DMS79 treated with DMSO at 0.1 percent for 48 hours (cell line): ENCODE results near the gene PRKCZ.

Experiments
- DNase-seq: peaks from one replicate; lab custom pipeline; 2025; lab: John Stamatoyannopoulos, UW

The PRKCZ gene

DNA sequence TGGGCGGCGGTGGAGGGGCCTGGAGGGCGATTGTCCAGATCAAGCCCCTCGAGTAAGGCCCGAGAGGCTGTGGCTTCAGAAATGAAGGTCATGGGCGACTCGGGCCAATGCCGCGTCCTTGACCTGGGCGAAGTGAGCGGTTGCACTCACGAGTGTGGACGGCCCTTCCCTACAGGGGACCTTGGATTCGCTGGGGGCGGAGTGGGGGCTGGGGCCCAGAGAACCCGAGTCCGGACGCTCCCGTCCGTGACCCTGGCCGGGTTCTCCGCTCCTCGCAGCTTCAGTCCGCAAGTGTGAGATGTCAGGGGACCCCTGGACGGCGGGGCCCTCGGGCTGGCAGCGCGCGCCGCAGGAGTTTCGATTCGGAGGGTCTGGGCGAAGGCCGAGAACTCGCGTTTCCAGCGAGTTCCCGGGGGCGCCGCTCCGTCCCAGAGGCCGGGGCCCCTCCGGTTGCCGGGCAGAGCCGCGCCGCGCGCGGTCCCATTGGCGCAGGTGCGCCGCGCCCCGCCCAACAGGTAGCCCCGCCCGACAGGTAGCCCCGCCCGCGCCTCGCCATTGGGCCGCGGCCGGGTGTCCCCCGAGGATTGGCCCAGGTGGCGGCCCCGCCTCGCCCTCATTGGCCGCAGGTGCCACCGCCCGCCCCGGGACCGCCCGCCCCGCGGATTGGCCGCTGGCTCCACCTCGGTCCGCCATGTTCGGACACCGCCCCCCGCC, at the start of gene PRKCZ:
Gene PRKCZ (plus strand): TSS at position 694 of the 714 bp plus-strand sequence. CDS start 220 bp downstream, outside the sequence.
- peak; percentile 90 for DNase-seq

DNA sequence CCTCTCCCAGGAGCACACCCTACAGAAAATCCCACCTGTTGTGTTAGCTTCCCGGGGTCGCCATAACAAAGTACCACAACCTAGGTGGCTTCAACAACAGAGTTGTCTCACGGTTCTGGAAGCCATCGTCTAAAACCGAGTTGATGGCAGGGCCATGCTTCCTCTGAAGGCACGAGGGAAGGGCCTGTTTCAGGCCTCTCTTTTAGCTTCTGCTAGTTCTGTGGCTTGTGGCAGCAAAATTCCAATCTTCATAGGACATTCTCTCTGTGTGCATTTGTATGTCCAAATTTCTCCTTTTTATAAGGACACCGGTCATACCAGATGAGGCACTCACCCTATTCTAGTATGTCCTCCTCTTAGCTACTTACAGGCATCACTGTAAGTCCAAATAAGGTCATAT, 49.8 kb upstream of the PRKCZ start:
- no peak for DNase-seq

DNA sequence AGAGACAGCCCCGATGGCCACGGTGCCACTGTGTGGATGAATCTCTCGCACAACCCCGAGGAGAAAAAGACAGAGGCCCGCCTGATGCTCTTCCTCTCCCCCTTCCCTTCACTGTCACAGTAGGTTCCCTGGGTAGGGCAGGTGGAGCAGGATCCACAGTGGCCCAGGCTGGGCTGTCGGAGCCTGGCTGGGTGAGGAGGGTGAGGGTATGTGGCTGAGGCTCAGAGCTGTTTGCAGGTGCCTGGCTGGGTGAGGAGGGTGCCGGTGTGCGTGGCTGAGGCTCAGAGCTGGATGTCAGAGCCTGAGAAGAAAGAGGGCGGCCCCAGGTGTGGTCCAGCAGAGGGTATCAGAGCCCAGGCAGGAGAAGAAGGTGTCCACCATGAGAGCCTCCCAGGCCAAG, 49.4 kb upstream of the PRKCZ start:
- no peak for DNase-seq

DNA sequence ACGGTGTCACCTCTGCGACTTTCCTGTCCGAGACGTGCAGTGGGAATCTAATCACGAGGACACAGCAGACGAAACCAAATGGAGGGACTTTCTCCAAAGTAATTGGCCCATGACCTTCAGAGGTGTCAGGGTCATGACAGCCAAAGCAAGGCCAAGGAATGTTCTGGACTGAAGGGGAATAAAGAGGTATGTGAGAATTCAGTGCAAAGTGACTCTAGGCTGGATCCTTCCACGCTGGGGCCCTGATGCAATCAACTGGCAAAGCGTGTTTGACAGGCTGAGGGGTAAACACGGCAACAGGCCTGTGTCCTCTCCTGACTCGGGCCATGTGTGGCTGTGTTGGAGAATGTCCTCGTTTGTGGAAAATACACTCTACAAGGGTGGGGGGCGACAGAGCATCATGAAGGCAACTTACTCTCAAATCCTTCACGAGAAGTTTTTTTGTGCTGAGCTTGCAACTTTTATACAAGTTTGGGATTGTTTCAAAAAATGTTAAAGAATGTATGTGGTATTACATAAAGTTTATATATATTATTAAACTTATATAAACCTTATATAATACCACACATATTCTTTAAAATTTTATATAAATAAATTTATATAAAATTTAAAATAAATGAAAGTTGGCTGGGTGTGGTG, 48.3 kb upstream of the PRKCZ start:
- DNase-seq: no peak

DNA sequence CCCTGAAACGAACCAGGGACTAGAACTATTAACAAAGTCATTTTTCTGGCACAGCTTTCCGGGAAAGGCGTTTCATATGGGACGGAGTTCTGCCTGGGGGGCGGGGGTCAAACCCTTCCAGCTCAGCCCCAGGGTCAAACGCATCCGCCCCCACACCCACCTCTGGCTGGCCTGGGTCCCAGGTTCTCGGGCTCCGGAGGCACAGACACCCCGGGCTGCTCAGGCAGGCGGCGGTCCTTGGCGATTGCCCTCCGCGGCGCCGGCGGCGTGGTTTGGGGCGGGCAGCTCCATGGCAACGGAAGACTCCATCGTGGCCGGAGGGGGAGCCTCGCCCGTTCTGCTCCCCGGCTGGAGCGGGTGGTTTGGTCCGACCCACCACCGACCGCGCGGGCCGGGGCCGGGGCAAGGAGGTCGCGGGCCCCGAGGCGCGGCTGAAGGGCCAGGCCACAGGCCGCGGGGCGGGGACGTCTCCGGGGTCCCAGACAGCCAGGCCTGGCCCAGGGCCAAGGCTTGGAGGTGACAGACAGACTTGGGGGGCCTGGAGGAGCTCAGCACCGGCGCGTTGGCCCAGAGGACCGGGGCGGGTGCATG, 46.6 kb upstream of the PRKCZ start, which contains the start of gene CFAP74:
Gene CFAP74 (minus strand): TSS at position 246 of the 591 bp plus-strand sequence. CDS start 12,830 bp downstream, outside the sequence.
- peak; percentile 81 for DNase-seq

DNA sequence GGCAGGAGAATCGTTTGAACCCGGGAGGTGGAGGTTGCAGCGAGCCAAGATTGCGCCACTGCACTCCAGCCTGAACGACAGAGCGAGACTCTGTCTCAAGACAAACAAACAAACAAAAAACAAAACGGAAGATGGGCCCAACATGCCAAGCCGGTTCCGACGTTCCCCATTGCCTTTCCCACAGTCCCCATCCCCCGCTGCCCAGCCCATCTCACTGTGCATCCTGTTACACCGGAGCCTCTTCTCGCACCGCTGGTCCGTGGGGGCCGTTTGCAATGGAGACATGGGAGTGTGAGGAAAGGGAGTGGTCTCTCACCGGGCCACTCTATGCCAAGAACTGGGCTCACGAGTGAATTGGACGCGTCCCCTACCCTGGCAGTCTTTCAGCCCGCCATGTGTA, 45.4 kb upstream of the PRKCZ start:
- no peak for DNase-seq

DNA sequence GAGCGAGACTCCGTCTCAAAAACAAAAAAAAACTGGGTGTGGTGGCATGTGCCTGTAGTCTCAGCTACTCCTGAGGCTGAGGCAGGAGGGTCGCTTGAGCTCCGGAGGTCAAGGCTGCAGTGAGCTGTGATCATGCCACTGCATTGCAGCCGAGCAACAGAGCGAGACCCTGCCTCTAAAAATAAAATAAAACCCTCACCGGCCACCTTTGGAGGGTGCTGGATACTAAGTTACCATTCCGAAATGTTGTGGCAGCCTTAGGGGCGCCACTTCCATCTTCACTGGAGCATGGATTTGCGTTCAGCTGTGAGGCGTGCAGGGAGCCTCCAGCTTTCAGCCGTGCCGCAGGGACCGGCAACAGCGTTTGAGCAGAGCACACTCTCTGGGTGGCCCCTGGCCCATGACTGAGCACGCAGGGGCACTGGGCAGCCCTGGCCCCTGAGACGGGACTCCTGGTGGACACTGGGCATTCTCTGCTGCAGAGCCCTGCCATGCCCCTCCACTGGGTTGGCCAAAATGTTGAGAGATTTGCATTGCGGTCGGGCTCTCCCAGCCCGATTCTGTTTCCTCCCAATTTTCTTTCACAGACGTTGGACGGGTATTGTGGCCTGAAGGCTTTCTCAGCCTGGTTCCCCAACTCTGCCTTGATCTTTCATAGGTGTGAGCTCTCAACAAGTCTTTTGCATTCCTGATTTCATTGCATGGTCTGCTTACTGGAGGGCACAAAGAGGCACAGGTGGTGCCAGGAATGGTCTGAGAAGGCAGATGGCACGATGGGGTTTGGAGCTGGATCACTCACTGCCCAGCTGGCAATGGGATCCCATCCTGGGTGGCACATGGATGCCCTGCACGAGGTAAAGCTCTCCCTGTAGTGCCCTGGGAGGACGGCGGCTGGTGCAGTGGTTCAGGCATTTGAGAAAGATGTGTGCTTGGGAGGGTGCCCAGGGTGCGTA, 40.8 kb upstream of the PRKCZ start:
- peak; percentile 37 for DNase-seq

DNA sequence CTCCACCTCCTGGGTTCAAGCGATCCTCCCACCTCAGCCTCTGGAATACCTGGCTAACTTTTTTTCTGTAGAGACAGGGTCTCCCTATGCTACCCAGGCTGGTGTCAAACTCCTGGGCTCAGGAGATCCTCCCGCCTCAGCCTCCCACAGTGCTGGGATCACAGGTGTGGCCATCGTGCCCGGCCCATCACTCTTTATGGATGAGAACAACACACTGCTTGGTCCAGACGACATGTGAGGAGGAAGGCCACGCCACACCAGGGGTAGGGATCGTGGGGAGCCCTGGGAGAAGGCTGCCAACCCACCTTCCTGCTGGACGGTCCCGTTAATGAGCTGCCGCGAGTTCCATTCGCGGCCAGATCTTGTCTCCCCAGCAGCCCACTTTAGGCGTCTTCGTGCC, 36.0 kb upstream of the PRKCZ start:
- DNase-seq: no peak

DNA sequence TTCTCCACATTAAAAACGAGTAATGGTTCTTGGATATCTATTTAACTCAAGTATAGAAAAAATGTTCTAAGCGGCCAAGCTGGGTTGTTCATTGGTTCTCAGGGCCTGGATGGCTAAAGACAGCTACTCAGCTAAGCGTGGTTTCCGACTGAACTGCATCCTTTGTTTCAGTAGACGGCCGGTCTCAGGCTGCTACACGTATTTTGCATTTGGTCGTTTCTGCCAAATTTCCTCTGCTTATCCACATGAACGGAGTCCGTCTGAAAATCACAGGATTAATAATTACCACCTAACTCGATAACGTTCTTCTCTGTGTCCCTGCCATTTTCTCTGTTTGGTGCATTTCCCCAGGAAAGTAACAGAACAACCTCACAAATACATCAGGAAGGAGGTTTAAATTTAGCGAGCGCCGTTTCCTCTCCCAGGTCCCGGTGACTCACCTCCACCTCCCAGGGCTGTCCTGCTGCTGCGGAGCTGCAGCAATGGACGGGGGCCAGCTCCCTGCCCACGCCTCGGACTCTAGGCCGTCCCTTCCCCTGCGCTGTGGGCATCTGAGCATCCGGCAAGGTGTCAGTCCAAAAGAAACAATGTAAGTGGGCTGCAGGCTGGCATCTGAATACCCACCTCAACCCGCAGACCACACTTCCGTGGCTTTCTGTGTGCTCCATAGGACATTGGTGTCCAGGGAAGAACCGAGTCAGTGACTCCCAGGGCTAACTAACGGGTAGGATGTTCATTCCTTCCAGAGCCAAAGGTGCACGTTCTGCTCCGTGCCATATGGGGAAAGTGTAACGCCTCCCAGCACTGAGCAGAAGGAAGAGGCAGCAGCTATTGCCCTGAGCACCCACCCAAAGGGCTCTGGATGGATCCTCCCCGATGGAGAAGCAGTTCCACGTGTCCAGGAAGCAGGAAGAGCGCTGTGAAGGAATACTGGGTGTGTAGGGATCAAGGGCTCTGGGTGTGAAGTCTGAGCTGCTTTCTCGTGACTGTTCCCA, 35.2 kb upstream of the PRKCZ start:
- no peak for DNase-seq

DNA sequence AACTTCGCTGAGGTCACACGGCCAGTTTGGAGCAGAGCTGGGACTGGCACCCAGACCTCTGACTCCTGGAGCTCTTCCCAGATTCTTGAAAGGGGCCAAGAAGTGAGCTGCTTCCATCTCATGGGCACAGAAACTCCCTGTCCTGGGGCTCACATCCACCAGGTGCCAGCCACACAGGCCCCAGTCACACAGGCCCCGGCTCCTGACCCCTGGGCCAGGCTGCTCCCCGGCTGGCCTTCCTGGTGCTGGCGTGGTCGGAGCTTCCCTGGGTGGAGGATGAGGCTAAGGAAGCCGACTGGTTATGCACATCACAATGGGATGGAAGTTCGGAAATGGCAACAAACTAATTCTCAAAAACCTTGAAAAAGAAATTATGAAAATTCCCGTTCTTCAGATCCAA, 34.1 kb upstream of the PRKCZ start:
- DNase-seq: no peak

DNA sequence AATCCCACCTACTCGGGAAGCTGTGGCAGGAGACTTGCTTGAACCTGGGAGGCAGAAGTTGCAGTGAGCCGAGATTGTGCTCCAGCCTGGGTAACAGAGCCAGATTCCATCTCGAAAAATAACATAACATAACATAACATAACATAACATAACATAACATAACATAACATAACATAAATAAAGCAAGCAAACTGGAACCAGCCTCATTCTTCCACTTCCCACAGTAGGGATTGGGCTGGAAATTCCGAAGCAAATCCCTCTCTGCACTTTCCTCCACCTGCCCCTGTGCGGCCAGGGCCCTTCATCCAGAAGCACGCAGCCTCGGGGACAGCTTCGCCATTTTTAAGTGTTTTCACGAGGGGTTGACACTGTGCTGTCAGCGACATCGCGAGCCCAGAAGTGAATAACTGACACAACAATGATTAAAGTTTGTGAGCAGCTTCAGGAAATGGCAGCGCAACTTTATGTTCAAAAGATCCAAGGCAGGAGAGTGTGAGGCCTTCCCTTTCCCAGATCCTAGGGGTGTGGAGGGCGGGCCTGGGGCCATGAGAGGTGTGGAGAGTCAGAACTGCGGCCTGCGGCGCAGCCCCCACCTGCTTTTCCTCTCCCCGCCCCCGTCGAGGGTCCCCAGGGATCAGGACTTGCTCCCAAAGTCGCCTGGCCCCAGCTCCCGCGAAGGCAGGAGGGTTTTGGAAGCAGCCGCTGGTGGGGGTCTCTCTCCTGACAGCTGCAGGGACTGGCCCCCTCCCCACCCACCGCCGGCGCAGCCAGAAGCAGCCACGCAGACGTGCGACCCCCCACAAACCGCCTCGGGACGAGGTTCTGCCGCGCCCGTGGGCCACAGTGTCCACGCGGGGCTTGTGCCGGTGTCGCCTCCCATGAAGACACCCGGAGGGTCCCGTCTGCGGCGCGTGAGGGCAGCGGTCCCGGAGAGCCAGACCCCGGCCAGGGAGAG, 31.7 kb upstream of the PRKCZ start:
- no peak for DNase-seq

DNA sequence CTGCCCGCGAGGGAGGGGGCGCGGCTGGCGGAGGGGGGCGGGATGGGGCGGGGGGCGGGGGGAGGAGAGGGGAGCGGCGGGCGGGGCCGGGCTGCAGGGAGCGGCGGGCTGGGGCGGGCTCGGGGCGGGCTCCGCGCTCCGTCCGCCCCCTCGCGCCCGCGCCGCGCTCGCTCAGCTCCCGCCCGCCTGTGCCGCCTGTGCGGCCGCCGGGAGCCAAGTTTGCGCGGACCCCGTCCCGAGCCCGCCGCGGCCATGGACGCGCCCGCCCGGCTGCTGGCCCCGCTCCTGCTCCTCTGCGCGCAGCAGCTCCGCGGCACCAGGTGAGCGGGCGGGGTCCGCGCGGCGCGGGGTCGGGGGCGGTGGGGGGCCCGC, 31.1 kb upstream of the PRKCZ start, which contains the start of gene GABRD:
Gene GABRD (plus strand): TSS at position 174 of the 372 bp plus-strand sequence. CDS start 79 bp downstream, at position 253.
- no peak for DNase-seq

DNA sequence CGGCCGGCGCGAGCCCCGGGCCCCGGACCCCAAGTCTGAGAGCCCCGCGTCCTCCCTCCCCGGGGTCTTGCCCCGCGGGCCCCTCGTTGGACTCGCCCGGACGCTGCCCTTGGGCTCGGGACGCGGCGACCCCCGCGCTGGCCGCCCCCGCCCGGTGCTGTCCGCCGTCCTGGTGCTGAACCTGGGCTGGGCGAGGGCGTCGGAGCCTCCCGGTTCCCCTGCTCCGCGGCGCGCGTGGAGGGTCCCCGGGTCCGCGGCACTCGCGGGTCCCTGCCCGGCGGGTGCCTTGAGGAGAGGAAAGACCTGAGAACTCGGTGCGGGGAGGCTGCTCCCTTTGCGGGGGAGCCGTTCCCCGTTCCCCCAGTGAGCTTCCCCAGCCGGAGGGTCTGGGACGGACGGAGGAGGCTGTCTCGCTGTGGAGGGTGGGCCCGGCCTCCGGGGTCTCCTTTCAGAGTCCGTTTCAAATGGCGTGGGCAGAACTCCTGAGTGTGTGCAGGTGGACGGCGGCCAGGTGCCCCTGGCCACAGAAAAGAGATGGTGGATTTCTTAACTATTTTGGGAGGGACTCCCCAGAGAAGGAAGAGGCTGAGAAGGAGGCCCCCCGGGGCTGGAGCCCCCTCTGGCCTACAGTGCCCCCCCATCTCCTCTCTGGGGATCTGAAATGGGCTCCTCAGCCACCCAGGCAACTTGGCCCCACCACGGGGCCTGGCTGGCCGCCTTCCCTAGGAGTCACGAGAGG, 30.5 kb upstream of the PRKCZ start:
- no peak for DNase-seq

DNA sequence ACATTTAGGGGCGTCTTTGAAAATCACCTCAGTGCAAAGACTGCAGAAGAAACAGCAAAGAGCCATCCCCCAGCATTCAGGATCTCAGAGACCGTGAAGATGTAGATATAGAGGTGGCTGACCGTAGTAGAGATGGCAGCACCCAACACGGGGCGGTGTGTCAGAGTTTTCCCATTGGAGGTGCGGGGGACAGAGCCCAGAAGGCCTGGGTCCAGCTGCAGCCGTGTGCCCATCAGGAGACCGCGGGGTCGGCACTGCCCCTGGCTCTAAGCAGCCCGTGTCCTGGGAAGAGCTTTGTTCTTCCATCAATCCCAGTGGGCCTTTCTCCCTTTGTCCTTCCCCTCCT, 29.9 kb upstream of the PRKCZ start:
- no peak for DNase-seq

DNA sequence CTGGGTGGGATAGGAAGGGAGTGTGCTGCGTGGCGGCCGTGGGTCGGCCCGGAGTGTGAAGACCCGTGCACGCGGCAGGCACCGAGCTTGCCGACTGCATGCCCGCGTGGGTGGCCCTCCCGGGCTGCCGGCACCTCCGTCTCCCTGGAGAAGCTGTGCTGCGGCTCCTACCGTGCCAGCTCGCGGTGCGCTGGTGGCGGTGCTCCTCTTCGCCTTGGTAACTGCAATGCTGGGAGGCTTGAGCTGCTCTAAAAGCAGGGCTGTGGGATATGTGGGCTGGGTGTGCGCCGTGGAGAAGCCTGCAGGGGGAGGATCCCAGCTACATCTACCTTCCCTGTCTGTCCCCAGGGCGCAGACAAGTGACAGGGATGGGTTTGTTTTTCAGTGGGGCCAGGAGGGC, 28.7 kb upstream of the PRKCZ start:
- DNase-seq: no peak

DNA sequence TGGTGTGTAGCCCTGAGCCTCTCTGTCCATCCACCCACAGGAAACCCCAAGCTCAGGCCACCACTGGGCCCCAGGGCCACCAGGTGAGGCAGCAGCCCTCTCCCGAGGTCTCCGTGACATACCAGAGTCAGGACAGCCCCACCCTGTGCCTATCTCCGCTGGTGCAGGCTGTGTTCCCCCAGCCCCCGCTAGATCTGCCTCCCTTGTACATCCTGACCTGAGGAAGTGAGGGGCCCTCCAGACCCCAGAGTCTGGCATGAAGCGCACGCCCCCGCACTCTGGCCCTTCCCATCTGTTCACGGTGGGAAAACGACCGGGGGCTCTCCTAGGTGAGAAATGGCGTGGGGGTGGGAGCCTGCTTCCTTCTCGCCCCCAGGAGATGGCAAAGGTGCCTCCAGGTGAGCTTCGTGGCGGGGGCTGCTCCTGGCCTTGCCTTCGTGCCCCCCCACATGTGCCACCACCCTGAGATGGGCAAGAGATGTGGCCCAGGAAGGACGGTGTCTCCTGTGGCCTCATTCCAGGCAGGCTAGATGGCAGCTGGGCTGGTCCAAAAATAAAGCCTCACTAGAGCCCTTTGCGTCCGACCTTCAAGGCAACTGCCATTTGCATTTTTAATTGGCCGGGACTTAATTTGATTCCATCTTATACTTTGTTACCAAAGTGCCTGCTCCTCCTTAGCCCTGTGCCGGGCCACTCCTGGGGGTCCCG, 28.0 kb upstream of the PRKCZ start:
- DNase-seq: no peak

DNA sequence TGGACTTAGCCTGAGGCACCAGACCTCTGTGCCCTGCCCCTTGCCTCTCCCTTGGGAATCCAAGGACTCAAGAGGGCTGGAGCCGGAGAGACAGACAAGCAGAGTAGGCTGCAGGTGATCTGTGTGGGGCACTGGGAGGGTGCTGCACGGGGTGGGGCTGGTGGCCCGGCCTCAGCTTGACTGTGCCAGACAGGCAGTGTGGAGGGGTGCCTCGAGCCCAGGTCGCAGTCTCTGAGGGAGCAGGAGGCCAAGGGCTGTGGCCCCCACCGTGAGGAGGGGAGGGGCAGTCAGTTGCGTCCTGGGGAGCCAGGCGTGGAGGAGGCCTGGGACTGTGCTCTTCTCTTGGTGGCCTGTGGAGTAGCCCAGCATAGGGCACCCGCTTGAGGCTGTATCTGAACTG, 27.0 kb upstream of the PRKCZ start:
- no peak for DNase-seq

DNA sequence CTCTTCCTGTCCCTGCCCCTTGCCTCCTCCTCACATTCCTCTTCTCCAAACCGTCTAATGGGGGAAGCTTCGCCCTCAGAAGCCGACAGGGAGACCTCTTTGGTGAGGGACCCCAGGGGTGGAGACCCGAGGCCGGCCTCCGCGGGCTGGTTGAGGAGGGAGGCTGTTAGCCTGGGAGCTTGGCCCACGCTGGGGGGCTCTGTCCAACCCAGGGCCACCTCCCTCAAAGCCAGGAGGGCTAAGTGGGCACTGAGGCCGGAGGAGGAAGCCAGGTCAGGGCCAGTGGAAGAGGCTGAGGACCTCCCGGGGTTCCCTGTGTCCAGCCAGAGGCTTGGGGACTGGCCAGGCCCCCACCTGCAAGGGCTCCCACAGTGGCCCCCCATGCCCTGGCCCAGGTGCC, 25.8 kb upstream of the PRKCZ start:
- no peak for DNase-seq
